GM10266 (cell line): ENCODE data around the gene COL1A2.

Source experiments
- DNase-seq: peaks from one replicate; pipeline ENCODE4 v3.0.0; 2012; ENCODE audit errors: extremely low spot score
- TF ChIP-seq, protein P1 (sequence below): IDR thresholded peaks from 2 replicates; pipeline ENCODE4 v1.5.1; 2012; ENCODE audit warnings: mild to moderate bottlenecking, low read depth; ENCODE audit not compliant: control insufficient read depth, insufficient read depth; ENCODE audit errors: missing control alignments

Gene COL1A2

GRCh38 chr7:94436700-94437099 lies 42.0 kb downstream of the COL1A2 start:
- DNase-seq = no peak
- TF ChIP-seq, protein P1, sequence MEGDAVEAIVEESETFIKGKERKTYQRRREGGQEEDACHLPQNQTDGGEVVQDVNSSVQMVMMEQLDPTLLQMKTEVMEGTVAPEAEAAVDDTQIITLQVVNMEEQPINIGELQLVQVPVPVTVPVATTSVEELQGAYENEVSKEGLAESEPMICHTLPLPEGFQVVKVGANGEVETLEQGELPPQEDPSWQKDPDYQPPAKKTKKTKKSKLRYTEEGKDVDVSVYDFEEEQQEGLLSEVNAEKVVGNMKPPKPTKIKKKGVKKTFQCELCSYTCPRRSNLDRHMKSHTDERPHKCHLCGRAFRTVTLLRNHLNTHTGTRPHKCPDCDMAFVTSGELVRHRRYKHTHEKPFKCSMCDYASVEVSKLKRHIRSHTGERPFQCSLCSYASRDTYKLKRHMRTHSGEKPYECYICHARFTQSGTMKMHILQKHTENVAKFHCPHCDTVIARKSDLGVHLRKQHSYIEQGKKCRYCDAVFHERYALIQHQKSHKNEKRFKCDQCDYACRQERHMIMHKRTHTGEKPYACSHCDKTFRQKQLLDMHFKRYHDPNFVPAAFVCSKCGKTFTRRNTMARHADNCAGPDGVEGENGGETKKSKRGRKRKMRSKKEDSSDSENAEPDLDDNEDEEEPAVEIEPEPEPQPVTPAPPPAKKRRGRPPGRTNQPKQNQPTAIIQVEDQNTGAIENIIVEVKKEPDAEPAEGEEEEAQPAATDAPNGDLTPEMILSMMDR = no peak

DNA sequence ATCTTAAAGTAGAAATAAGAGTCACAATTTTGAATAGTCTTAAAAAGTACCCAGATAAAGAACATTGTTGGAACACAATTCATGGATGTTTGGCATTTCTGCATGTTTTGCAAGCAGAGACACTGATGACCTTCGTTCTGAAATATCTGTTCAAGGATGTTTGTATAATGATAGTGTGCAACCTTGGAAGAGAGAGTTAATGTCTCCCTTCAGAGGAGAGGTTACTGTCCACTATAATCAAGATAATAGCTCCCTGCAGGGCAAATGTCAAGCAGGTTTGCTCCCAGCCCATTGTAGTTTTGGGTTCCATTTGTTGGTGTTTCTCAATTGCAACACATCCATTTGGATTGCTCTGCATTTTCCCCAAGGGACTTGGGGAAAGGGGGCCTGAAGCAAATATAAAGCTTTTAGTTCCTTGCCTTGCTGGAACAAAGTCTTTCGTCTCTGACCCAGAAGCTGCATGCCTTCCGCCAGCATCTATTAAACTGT lies 45.2 kb downstream of the COL1A2 start:
- TF ChIP-seq, protein P1 = no peak
- DNase-seq = no peak

GRCh38 chr7:94440451-94441039 lies 45.9 kb downstream of the COL1A2 start:
- TF ChIP-seq, protein P1 = no peak

DNA sequence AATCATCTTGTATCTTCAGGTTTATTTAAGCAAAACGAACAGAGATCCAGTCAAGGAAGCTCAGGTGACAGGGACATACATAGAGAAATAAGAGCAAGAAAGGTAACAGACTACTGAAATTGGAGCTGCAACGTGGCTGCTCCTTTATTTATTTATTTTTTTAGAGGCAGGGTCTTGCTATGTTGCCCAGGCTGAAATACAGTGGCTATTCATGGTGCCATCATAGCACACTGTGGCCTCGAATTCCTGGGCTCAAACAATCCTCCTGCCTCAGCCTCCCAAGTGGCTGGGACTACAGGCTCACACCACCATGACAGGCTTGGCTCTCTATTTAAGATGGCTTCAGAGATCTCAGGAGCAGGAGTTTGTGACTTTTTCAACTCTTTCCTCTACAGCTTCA lies 46.4 kb downstream of the COL1A2 start:
- no peak for DNase-seq
- TF ChIP-seq, protein P1 = no peak

More at GRCh38 chr7:94440451-94441039, 45.9 kb downstream of the COL1A2 start:
- no peak for DNase-seq

DNA sequence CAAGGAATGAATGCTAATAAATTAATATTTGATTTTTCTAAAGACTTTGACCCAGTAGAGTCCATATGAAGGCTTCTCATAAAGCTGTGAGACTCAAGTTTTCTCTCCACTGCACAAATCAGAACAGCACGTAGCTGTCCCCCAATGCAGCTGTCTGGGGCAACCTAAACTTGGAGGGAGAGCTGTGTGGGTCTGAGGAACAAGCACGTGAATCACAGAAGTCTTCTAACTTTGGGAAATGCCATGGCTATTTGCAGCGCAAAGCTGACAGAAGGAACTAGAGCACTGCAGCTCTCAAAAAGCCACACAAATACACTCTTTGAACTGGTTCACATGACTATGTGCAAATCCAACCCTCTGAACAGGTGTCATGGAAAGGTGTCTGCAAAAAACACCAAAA lies 47.9 kb downstream of the COL1A2 start:
- TF ChIP-seq, protein P1 = no peak
- no peak for DNase-seq

- DNase-seq = no peak
- TF ChIP-seq, protein P1 = no peak
Observed at GRCh38 chr7:94444813-94445212, 50.1 kb downstream of the COL1A2 start.

- DNase-seq = no peak
- TF ChIP-seq, protein P1 = no peak
Observed at GRCh38 chr7:94445696-94446194, 51.0 kb downstream of the COL1A2 start.
